AG09319 (cell line): ENCODE results near the gene FKBP8.

Experiments used
- DNase-seq: peaks from one replicate; pipeline ENCODE4 v3.0.0-alpha.2; 2010; ENCODE audit warnings: low read depth; ENCODE audit errors: extremely low read depth
- CTCF ChIP-seq: IDR thresholded peaks from 2 replicates; pipeline ENCODE4 v1.5.1; 2011; ENCODE audit warnings: low read depth, mild to moderate bottlenecking, inconsistent platforms, low read length, moderate library complexity

The FKBP8 gene

DNA sequence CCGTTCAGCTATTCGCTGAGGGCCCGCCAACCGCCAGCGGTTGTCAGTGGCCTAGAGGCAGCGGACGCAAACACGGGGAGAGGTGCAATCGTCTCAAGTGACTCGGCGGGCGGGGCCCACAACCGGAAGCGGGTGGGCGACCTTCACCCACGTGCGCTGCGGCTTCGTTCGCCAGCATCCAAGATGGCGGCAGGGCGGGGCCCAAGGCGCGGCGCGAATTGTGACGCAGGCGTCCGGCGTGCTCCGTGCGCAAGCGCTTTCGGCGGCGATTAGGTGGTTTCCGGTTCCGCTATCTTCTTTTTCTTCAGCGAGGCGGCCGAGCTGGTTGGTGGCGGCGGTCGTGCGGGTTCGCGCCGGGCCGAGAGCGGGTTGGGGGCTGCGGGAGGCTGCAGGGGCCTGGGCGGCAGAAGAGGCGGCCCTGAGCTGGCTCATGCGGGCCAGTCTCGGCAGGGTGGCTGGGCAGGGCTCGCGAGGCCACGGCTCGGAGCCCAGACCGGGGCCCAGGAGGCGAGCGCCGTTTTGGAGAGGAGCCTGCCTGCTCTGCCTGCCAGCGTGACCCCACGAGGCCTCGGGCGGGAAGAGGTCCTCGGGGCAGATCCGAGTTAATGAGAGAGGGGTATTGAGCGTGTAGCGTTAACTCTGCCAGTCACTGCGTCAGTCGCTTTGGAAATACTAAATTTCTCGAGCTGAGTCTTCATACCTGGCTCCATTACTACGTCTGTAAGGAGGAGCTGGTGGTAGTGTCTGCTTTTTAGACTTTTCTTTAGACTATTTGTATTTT is 28.4 kb upstream of the FKBP8 start, which contains the start of gene UBA52:
Gene UBA52, plus strand, starts transcription at position 294 of the 781 bp plus-strand sequence. CDS start 1,444 bp downstream, outside the sequence.
- DNase-seq: peak; percentile 88
- no peak for TF ChIP-seq CTCF

GRCh38 chr19:18568367-18568766 is 25.0 kb upstream of the FKBP8 start:
- DNase-seq: no peak
- no peak for TF ChIP-seq CTCF

DNA sequence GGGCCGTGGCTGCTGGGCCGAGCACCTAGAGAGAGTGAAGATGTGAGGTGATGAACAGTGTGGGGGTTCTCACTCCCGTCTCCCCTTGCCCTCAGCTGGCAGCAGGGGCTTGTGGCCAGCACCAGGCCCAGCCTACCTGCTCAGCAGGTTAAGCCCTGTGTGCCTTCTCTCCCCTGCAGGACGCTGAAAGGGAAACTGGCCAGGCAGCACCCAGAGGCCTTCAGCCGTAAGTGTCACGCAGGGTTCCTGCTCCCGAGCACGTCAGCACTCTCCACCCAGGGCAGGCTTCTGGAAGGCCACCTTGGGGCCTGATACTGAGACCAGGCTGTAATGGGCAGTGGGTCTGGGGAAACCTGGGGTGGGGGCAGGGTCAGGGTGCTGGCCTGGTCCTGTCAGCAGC is 23.6 kb upstream of the FKBP8 start:
- no peak for TF ChIP-seq CTCF
- DNase-seq: no peak

DNA sequence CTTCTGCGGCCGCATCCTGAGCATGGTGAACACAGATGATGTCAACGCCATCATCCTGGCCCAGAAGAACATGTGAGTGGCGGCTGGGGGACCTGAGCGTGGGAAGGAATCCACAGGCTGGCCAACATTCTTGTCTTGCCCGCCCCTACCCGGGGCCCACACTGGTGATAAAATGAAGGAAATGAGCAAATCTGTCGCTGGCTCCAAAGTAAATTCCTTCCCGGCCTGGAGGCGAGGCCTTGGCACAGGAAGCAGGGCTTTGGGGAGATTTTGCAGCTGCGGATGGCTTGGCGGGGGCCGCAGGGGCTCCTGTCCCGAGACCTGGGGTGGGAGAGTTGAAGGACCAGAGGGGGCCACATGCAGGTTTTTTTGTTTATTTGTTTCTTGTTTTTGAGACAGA is 18.7 kb upstream of the FKBP8 start:
- no peak for DNase-seq

DNA sequence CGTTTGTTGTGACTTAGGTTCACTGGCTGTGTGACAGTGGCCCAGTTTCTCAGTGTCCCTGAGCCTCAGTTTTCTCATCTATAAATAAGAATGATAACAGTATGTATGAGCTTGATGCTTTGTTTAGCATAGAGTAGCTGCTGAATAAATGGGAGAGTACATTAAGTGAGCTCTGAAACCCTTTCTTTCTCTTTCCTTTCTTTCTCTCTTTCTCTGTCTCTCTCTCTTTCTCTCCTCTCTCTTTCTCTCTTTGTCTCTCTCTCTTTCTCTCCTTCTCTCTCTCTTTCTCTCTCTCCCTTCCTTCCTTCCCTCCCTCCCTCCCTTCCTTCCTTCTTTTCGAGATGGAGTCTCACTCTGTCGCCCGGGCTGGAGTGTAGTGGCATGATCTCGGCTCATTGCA is 16.3 kb upstream of the FKBP8 start:
- no peak for TF ChIP-seq CTCF
- no peak for DNase-seq

More for the DNA sequence above, 18.7 kb upstream of the FKBP8 start:
- TF ChIP-seq CTCF: no peak

- no peak for TF ChIP-seq CTCF
Observed at GRCh38 chr19:18558604-18559003, 15.2 kb upstream of the FKBP8 start.

DNA sequence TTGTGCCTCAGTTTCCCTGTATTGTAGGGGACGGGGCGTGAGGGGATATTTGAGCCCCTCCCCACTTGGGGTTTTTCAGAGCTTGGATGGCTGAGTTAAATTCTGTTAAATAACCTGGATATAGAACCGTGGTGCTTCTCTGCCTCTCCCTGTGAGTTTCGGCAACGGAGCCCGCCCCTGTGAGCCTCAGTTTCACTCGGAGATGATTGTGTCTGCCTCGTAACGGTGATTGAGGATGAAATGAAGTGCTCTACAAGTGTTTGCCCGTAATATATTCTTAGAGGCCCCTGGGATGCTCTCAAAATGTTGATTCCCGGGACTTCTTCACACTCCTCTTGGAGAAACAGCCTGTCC is 14.8 kb upstream of the FKBP8 start:
- TF ChIP-seq CTCF: no peak

More at GRCh38 chr19:18558604-18559003, 15.2 kb upstream of the FKBP8 start:
- no peak for DNase-seq

More for the DNA sequence above, 14.8 kb upstream of the FKBP8 start:
- no peak for DNase-seq
